ENCODE measurements around the gene CTBP2. TPM values are rescaled to one million over a fixed set of nuclear protein-coding genes. Genes with fewer than 3 reads are reported as not detected.

The CTBP2 gene
- total and polyA plus RNA-seq, 3 experiments from 2014 or later = 1.4 to 2.8 (median 1.8) TPM

- Mint-ChIP-seq H3K4me3 (no peak overlapping the region), H3K9me3 (no peaks in the 10 kb centered on the region), H3K27ac (no peak overlapping the region), H3K4me1 (no peaks in the 10 kb centered on the region), H3K36me3 (no peaks in the 10 kb centered on the region), H3K27me3 (peaks cover 4% of the 10 kb centered on the region in 2 donors)
- no peaks in the 10 kb centered on the region for H3K27me3 ChIP-seq (ENCODE audit: insufficient read depth, low read length, poor library complexity, severe bottlenecking)
- H3K36me3 ChIP-seq (ENCODE audit: insufficient read depth, low read length) = no peaks in the 10 kb centered on the region
- H3K27ac ChIP-seq (ENCODE audit: low read depth, low read length) = no peak overlapping the region
- DNase-seq = no peak
- H3K9me3 ChIP-seq (ENCODE audit: low read length) = no peaks in the 10 kb centered on the region
- H3K4me1 ChIP-seq (ENCODE audit: insufficient read depth, low read length) = no peaks in the 10 kb centered on the region
- ChIA-PET CTCF (no interaction called here), POLR2A (no interaction called here)
- no peak overlapping the region for H3K4me3 ChIP-seq (ENCODE audit: low read length)
These were observed 155.6 kb downstream of the CTBP2 start for GRCh38 chr10:125004571-125005311.

DNA sequence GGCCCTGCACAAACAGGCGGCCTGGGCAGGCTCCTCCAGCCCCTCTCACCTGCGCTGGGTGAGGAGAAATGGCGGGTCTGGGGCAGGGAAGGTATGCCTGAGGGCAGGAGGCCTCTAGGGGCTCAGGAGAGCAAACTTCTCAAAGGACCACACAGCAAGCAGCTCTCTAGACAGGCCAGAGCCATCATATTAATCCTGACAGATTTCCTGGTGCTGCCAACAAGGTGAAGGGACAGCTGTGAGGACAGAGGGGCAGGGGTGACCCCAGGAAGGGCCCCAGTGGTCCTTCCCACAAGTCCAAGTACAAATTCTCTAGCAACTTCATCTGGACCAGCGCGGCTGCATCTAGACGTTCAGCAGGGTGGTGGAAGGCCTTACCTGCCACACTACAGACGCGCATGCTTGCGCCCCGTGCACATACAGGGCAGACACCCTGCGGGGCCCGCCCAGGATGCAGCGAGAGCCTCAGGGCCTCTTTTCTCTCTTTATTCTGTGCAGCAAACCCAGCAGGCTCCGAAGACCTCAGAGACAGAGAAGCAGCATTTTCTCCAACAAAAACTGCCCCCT lies 156.4 kb downstream of the CTBP2 start:
- H3K27ac Mint-ChIP-seq = no peak overlapping the region
- H3K27me3 Mint-ChIP-seq = peaks cover 4% of the 10 kb centered on the region in 2 donors
- POLR2A ChIA-PET = no interaction called here

DNA sequence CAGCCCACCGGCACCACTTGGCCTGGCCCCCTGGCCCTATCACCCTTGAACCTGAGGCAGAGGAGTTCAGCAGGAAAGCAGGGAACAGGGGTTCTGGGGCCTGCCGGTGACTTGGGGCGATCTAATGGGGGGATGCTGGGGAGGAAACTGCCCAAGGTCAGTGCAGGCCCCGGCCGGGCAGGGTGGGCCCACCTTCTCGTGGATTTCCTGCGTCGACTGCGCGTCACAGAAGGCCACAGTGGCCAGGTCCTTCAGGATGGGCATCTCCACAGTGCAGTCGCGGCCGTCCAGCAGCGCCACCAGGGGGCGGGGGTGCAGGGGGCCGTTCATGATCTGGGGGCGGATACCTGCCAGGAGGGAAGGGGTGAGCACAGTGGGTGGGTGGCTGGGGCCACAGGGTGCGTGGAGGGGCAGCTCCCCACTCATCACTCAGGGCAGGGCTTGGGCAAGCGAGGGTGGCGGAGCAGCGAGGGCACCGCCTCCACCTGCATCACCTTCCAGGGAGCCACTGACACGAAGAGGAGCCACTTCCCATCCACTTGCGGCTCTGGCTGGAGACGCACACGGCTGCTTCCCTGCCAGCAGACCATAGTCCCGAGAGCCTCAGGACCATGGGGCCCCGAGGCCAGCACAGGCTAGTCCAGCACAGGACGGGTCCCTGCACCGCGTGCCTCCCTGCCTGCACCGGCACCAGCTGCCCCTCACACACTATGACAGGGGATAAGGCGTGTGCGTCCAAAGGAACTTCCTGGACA lies 157.0 kb downstream of the CTBP2 start:
- no peaks in the 10 kb centered on the region for H3K4me1 Mint-ChIP-seq
- no peaks in the 10 kb centered on the region for H3K9me3 Mint-ChIP-seq
- no peak overlapping the region for H3K4me3 Mint-ChIP-seq
- POLR2A ChIA-PET = no interaction called here
- no peaks in the 10 kb centered on the region for H3K36me3 Mint-ChIP-seq
- CTCF ChIA-PET = interaction anchor here (1.4 kb wide), 1 partner anchor 11 kb away, joined by 5 read pairs; no protein-coding TSS in a partner anchor
- no peaks in the 10 kb centered on the region for H3K36me3 ChIP-seq (ENCODE audit: insufficient read depth, low read length)
- H3K27ac Mint-ChIP-seq = no peak overlapping the region
- H3K27me3 ChIP-seq (ENCODE audit: insufficient read depth, low read length, poor library complexity, severe bottlenecking) = no peaks in the 10 kb centered on the region
- DNase-seq = no peak
- peaks cover 0 to 4% of the 10 kb centered on the region in 2 donors for H3K27me3 Mint-ChIP-seq
- H3K4me1 ChIP-seq (ENCODE audit: insufficient read depth, low read length) = no peaks in the 10 kb centered on the region
- no peak overlapping the region for H3K4me3 ChIP-seq (ENCODE audit: low read length)
- no peak overlapping the region for H3K27ac ChIP-seq (ENCODE audit: low read depth, low read length)
- H3K9me3 ChIP-seq (ENCODE audit: low read length) = no peaks in the 10 kb centered on the region

More for the DNA sequence above, 156.4 kb downstream of the CTBP2 start:
- Histone ChIP-seq H3K36me3 (ENCODE audit: insufficient read depth, low read length) (no peaks in the 10 kb centered on the region), H3K4me3 (ENCODE audit: low read length) (no peak overlapping the region), H3K27ac (ENCODE audit: low read depth, low read length) (no peak overlapping the region), H3K27me3 (ENCODE audit: insufficient read depth, low read length, poor library complexity, severe bottlenecking) (no peaks in the 10 kb centered on the region), H3K4me1 (ENCODE audit: insufficient read depth, low read length) (no peaks in the 10 kb centered on the region), H3K9me3 (ENCODE audit: low read length) (no peaks in the 10 kb centered on the region)
- CTCF ChIA-PET = no interaction called here
- no peaks in the 10 kb centered on the region for H3K36me3 Mint-ChIP-seq
- no peak for DNase-seq
- no peaks in the 10 kb centered on the region for H3K4me1 Mint-ChIP-seq
- no peaks in the 10 kb centered on the region for H3K9me3 Mint-ChIP-seq
- H3K4me3 Mint-ChIP-seq = no peak overlapping the region

DNA sequence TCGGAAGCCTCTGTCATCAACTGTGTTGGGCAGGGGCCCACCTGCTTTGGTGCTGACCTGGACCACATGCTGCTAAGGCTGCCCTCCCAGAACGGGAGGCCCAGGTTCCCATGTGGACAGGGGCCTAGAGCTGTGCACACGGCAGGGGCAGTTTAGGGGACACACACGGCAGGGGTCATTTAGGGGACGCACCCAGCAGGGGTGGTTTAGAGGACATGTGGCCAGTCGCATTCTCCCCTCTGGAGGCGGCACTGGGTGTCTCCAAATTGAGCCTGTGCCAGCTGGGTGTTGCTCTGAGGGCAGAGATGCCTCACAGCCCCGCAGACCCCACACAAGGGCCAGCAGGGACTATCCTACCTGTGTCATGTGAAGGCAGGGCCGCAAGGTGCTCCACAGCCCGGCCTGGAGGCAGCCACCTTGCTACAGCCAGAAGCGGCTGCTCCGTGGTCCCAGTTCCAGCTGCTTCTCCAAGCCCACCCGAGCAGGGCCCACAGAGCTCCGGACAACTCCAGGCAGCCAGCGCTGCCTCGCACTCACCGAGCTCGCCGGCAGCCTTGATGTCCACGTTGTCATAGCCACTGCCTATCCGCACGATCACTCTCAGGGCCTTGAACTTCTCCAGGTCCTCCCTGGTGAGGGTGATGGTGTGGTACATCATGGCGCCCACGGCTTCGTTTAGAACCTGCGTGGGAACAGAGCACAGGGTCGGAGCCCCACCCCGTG lies 157.8 kb downstream of the CTBP2 start:
- POLR2A ChIA-PET = no interaction called here
- H3K4me1 Mint-ChIP-seq = no peaks in the 10 kb centered on the region
- Histone ChIP-seq H3K9me3 (ENCODE audit: low read length) (no peaks in the 10 kb centered on the region), H3K27me3 (ENCODE audit: insufficient read depth, low read length, poor library complexity, severe bottlenecking) (no peaks in the 10 kb centered on the region), H3K4me1 (ENCODE audit: insufficient read depth, low read length) (no peaks in the 10 kb centered on the region), H3K36me3 (ENCODE audit: insufficient read depth, low read length) (no peaks in the 10 kb centered on the region), H3K4me3 (ENCODE audit: low read length) (no peak overlapping the region), H3K27ac (ENCODE audit: low read depth, low read length) (no peak overlapping the region)
- no peaks in the 10 kb centered on the region for H3K9me3 Mint-ChIP-seq
- H3K36me3 Mint-ChIP-seq = no peaks in the 10 kb centered on the region
- CTCF ChIA-PET = interaction anchor here (1.4 kb wide), 1 partner anchor 10 kb away, joined by 5 read pairs; no protein-coding TSS in a partner anchor
- no peak overlapping the region for H3K27ac Mint-ChIP-seq
- H3K27me3 Mint-ChIP-seq = peaks cover 0 to 4% of the 10 kb centered on the region in 2 donors
- no peak for DNase-seq
- no peak overlapping the region for H3K4me3 Mint-ChIP-seq

- Histone ChIP-seq H3K9me3 (ENCODE audit: low read length) (no peaks in the 10 kb centered on the region), H3K27me3 (ENCODE audit: insufficient read depth, low read length, poor library complexity, severe bottlenecking) (no peaks in the 10 kb centered on the region), H3K4me3 (ENCODE audit: low read length) (no peak overlapping the region), H3K36me3 (ENCODE audit: insufficient read depth, low read length) (no peaks in the 10 kb centered on the region), H3K27ac (ENCODE audit: low read depth, low read length) (no peak overlapping the region), H3K4me1 (ENCODE audit: insufficient read depth, low read length) (no peaks in the 10 kb centered on the region)
- Mint-ChIP-seq H3K27me3 (peaks cover 0 to 4% of the 10 kb centered on the region in 2 donors), H3K4me1 (no peaks in the 10 kb centered on the region), H3K27ac (no peak overlapping the region), H3K4me3 (no peak overlapping the region), H3K36me3 (no peaks in the 10 kb centered on the region), H3K9me3 (no peaks in the 10 kb centered on the region)
- ChIA-PET POLR2A (no interaction called here), CTCF (interaction anchor here (1.4 kb wide), 1 partner anchor 10 kb away, joined by 5 read pairs; no protein-coding TSS in a partner anchor)
- DNase-seq = no peak
These were observed 158.3 kb downstream of the CTBP2 start for GRCh38 chr10:125002047-125002422.

DNA sequence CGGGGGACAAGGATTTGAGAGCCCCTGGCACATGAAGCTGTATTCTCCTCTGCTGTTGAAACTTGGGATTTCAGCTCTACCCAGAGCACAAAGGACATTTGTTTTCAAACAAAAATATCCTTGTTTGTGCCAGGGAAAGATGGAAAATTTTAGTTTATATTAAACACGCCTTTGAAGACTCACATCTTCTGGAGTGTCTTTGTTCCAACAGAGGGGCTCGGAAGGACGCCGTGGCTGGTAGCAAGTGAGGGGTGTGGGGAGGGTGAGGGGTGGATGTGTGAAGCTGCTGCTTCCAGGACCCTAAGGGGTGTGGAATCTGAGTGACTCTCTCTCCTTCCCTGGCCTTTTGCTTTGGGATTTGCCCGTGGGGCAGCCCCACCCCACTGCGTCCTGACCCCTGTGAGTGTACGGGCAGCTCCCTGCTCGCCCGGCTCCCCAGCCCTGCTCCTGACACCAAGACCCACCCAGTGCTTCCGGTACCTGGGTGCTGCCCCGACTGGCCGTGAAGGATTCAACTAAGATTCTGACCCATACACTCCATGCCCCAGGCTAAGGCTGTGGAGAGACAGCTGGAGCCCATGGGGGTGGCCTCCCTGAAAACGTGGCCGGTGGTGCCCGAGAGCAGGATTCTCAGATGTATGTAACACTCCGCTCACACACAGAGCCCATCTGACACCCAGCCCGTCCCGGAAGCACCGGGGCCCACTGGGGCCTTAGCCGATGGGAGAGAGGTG lies 158.9 kb downstream of the CTBP2 start:
- H3K4me1 Mint-ChIP-seq = no peaks in the 10 kb centered on the region
- H3K27ac Mint-ChIP-seq = no peak overlapping the region
- no peaks in the 10 kb centered on the region for H3K4me1 ChIP-seq (ENCODE audit: insufficient read depth, low read length)

DNA sequence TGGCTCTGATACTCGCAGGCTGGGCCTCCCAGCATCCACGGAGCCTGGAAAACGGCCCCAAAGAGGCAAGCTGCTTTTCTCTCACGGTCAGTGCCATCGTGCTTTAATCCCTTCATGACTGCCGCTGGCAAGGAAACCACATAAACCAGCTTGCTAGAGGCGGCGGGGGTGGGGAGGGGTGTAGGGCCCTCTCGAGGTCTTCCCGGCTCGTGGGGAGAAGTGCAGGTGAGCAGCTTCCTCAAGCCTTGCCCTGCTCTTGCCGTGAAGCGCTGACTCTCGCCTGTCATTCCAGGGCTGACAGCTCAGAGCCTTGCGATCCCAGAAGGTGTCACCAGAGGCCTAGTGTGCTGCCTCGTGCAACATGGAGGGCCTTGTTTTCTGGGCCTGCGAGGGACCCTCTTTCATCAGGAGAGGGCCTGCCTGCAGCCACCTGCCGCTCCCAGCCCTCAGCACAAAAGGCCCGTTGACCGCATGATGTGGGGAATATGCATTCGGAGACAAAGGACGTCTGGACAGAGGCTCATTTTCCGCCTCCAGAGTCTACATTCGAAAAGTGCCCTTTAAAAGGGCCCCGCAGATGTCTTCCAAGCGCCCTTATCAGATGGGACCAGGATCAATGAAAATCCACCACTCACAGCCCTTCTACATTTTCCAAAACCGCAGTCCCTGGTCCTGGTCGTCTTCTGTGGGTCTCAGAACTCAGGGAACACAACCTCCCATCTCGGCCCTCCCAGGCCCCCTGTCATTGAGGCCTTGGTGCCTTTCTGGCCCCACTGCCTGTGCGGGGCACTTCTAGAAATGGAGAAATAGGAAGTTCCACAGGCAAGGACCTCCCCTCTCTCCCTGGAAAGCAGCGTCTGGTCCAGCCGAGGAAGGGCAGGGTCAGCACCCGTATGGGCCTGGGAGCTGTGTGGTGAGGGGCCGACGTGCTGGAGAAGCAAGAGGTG lies 159.7 kb downstream of the CTBP2 start:
- ChIA-PET POLR2A (no interaction called here), CTCF (no interaction called here)
- Mint-ChIP-seq H3K4me1 (no peaks in the 10 kb centered on the region), H3K27ac (no peak overlapping the region), H3K27me3 (peaks cover 0 to 4% of the 10 kb centered on the region in 2 donors), H3K9me3 (no peaks in the 10 kb centered on the region), H3K36me3 (no peaks in the 10 kb centered on the region), H3K4me3 (no peak overlapping the region)
- H3K4me3 ChIP-seq (ENCODE audit: low read length) = no peak overlapping the region
- H3K27ac ChIP-seq (ENCODE audit: low read depth, low read length) = no peak overlapping the region
- H3K36me3 ChIP-seq (ENCODE audit: insufficient read depth, low read length) = no peaks in the 10 kb centered on the region
- H3K9me3 ChIP-seq (ENCODE audit: low read length) = no peaks in the 10 kb centered on the region
- no peak for DNase-seq
- H3K4me1 ChIP-seq (ENCODE audit: insufficient read depth, low read length) = no peaks in the 10 kb centered on the region
- no peaks in the 10 kb centered on the region for H3K27me3 ChIP-seq (ENCODE audit: insufficient read depth, low read length, poor library complexity, severe bottlenecking)

More for the DNA sequence above, 158.9 kb downstream of the CTBP2 start:
- H3K36me3 ChIP-seq (ENCODE audit: insufficient read depth, low read length) = no peaks in the 10 kb centered on the region
- Mint-ChIP-seq H3K4me3 (no peak overlapping the region), H3K36me3 (no peaks in the 10 kb centered on the region), H3K27me3 (peaks cover 0 to 4% of the 10 kb centered on the region in 2 donors), H3K9me3 (no peaks in the 10 kb centered on the region)
- ChIA-PET POLR2A (no interaction called here), CTCF (interaction anchor here (1.4 kb wide), 1 partner anchor 9 kb away, joined by 5 read pairs; no protein-coding TSS in a partner anchor)
- no peaks in the 10 kb centered on the region for H3K27me3 ChIP-seq (ENCODE audit: insufficient read depth, low read length, poor library complexity, severe bottlenecking)
- no peak overlapping the region for H3K27ac ChIP-seq (ENCODE audit: low read depth, low read length)
- no peak for DNase-seq
- no peaks in the 10 kb centered on the region for H3K9me3 ChIP-seq (ENCODE audit: low read length)
- H3K4me3 ChIP-seq (ENCODE audit: low read length) = no peak overlapping the region
